Gastrocnemius medialis (tissue), 4 donors: ENCODE measurements around the gene EDEM1.

Experiments
- POLR2A ChIP-seq, 2 donors: fragments of 450-650 bp; IDR thresholded peaks; one replicate each; pipeline ENCODE4 v1.6.1; 2017; ENCODE audit warnings: antibody characterized with exemption in 2 of 2, mild to moderate bottlenecking in 2 of 2, moderate library complexity in 2 of 2
- TF ChIP-seq, protein P1 (sequence below), 5 experiments: fragments of 450-650 bp in 3 of 5; fragments of 200-600 bp in 2 of 5; sonication (generic) in 2 of 5; IDR thresholded peaks in 4 of 5; conservative IDR thresholded peaks in 1 of 5; 1 replicate in 4 of 5; 2 replicates in 1 of 5; pipeline ENCODE4 v1.5.1; 2016 to 2019; ENCODE audit warnings: antibody characterized with exemption in 5 of 5, mild to moderate bottlenecking in 3 of 5, moderate library complexity in 3 of 5

DNA sequence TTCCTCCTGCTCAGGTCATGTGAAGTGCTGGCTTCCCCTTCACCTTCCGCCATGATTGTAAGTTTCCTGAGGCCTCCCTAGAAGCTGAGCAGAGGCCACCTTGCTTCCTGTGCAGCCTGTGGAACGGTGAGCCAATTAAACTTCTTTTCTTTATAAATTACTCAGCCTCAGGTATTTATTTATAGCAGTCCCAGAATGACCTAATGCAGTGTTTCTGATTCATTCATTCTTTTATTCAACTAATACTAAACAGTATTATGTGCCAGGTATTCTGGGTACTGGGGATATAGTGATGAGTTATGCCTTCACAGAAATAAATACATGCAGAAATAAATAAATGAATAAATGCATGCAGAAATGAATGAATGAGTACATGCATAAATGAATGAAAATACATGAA lies 41.9 kb downstream of the EDEM1 start:
- TF ChIP-seq, protein P1, sequence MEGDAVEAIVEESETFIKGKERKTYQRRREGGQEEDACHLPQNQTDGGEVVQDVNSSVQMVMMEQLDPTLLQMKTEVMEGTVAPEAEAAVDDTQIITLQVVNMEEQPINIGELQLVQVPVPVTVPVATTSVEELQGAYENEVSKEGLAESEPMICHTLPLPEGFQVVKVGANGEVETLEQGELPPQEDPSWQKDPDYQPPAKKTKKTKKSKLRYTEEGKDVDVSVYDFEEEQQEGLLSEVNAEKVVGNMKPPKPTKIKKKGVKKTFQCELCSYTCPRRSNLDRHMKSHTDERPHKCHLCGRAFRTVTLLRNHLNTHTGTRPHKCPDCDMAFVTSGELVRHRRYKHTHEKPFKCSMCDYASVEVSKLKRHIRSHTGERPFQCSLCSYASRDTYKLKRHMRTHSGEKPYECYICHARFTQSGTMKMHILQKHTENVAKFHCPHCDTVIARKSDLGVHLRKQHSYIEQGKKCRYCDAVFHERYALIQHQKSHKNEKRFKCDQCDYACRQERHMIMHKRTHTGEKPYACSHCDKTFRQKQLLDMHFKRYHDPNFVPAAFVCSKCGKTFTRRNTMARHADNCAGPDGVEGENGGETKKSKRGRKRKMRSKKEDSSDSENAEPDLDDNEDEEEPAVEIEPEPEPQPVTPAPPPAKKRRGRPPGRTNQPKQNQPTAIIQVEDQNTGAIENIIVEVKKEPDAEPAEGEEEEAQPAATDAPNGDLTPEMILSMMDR (IDR thresholded peaks at IDR 0.05 in 4 of 5, conservative IDR thresholded peaks at IDR 0.05 in 1 of 5), result no peak
- no peak for TF ChIP-seq POLR2A (IDR thresholded peaks at IDR 0.05)
